HepG2 (cell line): Measurements from ENCODE around the gene CSTB. TPM values are rescaled to one million over a fixed set of nuclear protein-coding genes. Genes with fewer than 3 reads are reported as not detected.

Experiments
- ATAC-seq: fragments of 200-7000 bp; cut with Tn5 transposase; 3 replicates; pipeline ENCODE4 v1.9.1; 2020; ENCODE audit warnings: mild to moderate bottlenecking, moderate library complexity
- BruUV-seq: library from RNA; stranded (reverse); fragments of 400-500 nt; replicated peaks from 2 replicates; lab custom pipeline; 2021; lab: Mats Ljungman, UMichigan
- CTCF ChIA-PET: fragments of 300-600 bp; formaldehyde crosslinking; extraction: SDS; loops from one replicate; lab custom pipeline; 2021; ENCODE audit warnings: low total read pairs, inconsistent platforms, low intra/inter-chr PET ratio; lab: Yijun Ruan, JAX
- POLR2A ChIA-PET: fragments of 350-600 bp; sonication (Branson Sonifier 250); formaldehyde crosslinking; loops from one replicate; lab custom pipeline; 2020; ENCODE audit warnings: antibody characterized with exemption, inconsistent platforms; lab: Yijun Ruan, JAX
- DNase-seq: peaks from one replicate; pipeline ENCODE4 v3.0.0-alpha.2; 2015; ENCODE audit warnings: low spot score
- FAIRE-seq: peaks from 3 replicates; lab custom pipeline; 2011; peaks lifted over from hg19 to GRCh38; lab: Jason Lieb, UNC
- H2AFZ ChIP-seq: one replicate; pipeline ENCODE4 v1.6.1; 2011; ENCODE audit warnings: low read length, inconsistent platforms
- H3K27ac ChIP-seq: fragments of 300-600 bp; 3 replicates; pipeline ENCODE4 v1.8.0; 2011; ENCODE audit warnings: mixed run types, mild to moderate bottlenecking, mixed read lengths, low read length, inconsistent platforms; ENCODE audit not compliant: insufficient read depth; ENCODE audit errors: extremely low read length
- H3K27me3 ChIP-seq, 2 experiments: fragments of 200-600 bp in 1 of 2; 2 replicates in 1 of 2; 3 replicates in 1 of 2; pipeline versions ENCODE4 v1.6.0 to v1.8.0; 2011; ENCODE audit warnings: low read length in 2 of 2, mild to moderate bottlenecking in 2 of 2, moderate library complexity in 2 of 2, inconsistent platforms in 1 of 2; ENCODE audit not compliant: insufficient read depth in 2 of 2, control insufficient read depth in 1 of 2
- H3K36me3 ChIP-seq, 2 experiments: fragments of 200-600 bp in 1 of 2; replicated peaks in 1 of 2; 2 replicates in 1 of 2; 3 replicates in 1 of 2; pipeline versions ENCODE4 v1.5.1 to v1.8.0; 2011; ENCODE audit warnings: low read length in 2 of 2, inconsistent platforms in 1 of 2; ENCODE audit not compliant: insufficient read depth in 2 of 2, control insufficient read depth in 1 of 2
- H3K4me1 ChIP-seq: 2 replicates; pipeline ENCODE4 v1.5.1; 2012; ENCODE audit warnings: low read length, inconsistent platforms; ENCODE audit not compliant: insufficient read depth
- H3K4me2 ChIP-seq: 2 replicates; pipeline ENCODE4 v1.6.0; 2011; ENCODE audit warnings: low read depth, low read length, inconsistent platforms
- H3K4me3 ChIP-seq, 3 experiments: fragments of 200-600 bp in 1 of 3; sonication (generic), shearing (Covaris generic) in 1 of 3; replicated peaks in 1 of 3; 2 replicates each; pipeline ENCODE4 v1.5.1; 2011 to 2016; ENCODE audit warnings: low read length in 3 of 3, inconsistent platforms in 2 of 3, low read depth in 2 of 3, mild to moderate bottlenecking in 2 of 3, control low read depth in 1 of 3, mixed read lengths in 1 of 3; ENCODE audit not compliant: insufficient read depth in 1 of 3
- H3K79me2 ChIP-seq: one replicate; pipeline ENCODE4 v1.6.1; 2011; ENCODE audit warnings: low read length, inconsistent platforms; ENCODE audit not compliant: insufficient read depth
- H3K9ac ChIP-seq: 2 replicates; pipeline ENCODE4 v1.6.0; 2011; ENCODE audit warnings: mild to moderate bottlenecking, low read depth, low read length, inconsistent platforms; ENCODE audit not compliant: insufficient read depth
- H3K9me3 ChIP-seq: 2 replicates; pipeline ENCODE4 v1.5.1; 2012; ENCODE audit warnings: mild to moderate bottlenecking, low read length
- H4K20me1 ChIP-seq: 2 replicates; pipeline ENCODE4 v1.6.0; 2011; ENCODE audit warnings: inconsistent platforms, mild to moderate bottlenecking, low read length, moderate library complexity; ENCODE audit not compliant: insufficient read depth
- AHR ChIP-seq: IDR thresholded peaks from 2 replicates; pipeline ENCODE4 v1.6.1; 2018; ENCODE audit warnings: missing genetic modification reagents, missing compliant biosample characterization
- CHD2 ChIP-seq: IDR thresholded peaks from 2 replicates; pipeline ENCODE4 v1.6.1; 2011; ENCODE audit warnings: low read depth, low read length, improper control_type of control experiment
- CREBL2 ChIP-seq: sonication (generic); formaldehyde crosslinking; IDR thresholded peaks from 2 replicates; pipeline ENCODE4 v1.8.1; 2023; ENCODE audit warnings: missing genetic modification reagents, mild to moderate bottlenecking, borderline replicate concordance
- CSRNP1 ChIP-seq: sonication (generic); formaldehyde crosslinking; IDR thresholded peaks from 2 replicates; pipeline ENCODE4 v1.8.1; 2023; ENCODE audit warnings: mild to moderate bottlenecking, missing genetic modification reagents
- LCORL ChIP-seq, 2 experiments: fragments of 450-650 bp in 1 of 2; sonication (generic) in 1 of 2; formaldehyde crosslinking in 1 of 2; IDR thresholded peaks; 2 replicates each; pipeline versions ENCODE4 v1.5.0 to v1.6.1; 2017 to 2020; ENCODE audit warnings: antibody characterized with exemption in 1 of 2, missing genetic modification reagents in 1 of 2
- MED1 ChIP-seq: sonication (generic); formaldehyde crosslinking; IDR thresholded peaks from 2 replicates; pipeline ENCODE4 v1.4.0; 2020; ENCODE audit warnings: missing genetic modification reagents
- ZFX ChIP-seq: sonication (generic); formaldehyde crosslinking; IDR thresholded peaks from 2 replicates; pipeline ENCODE4 v1.4.0; 2020; ENCODE audit warnings: mild to moderate bottlenecking, low read depth, missing genetic modification reagents, moderate library complexity
- ZKSCAN1 ChIP-seq: fragments of 150-350 bp; IDR thresholded peaks from 2 replicates; pipeline ENCODE4 v1.6.1; 2014; ENCODE audit warnings: low read length
- ZNF124 ChIP-seq: sonication (generic); formaldehyde crosslinking; IDR thresholded peaks from 2 replicates; pipeline ENCODE4 v1.4.0; 2020; ENCODE audit warnings: missing genetic modification reagents
- ZNF280D ChIP-seq: sonication (generic); formaldehyde crosslinking; IDR thresholded peaks from 2 replicates; pipeline ENCODE4 v1.5.1; 2020; ENCODE audit warnings: mild to moderate bottlenecking, missing genetic modification reagents
- ZNF577 ChIP-seq: sonication (generic); formaldehyde crosslinking; IDR thresholded peaks from 2 replicates; pipeline ENCODE4 v1.4.0; 2020; ENCODE audit warnings: mild to moderate bottlenecking, low read depth, missing genetic modification reagents, borderline replicate concordance
- ZNF710 ChIP-seq: sonication (generic); formaldehyde crosslinking; IDR thresholded peaks from 2 replicates; pipeline ENCODE4 v1.5.0; 2020; ENCODE audit warnings: mild to moderate bottlenecking, missing genetic modification reagents, borderline replicate concordance
- ZNF761 ChIP-seq: sonication (generic); formaldehyde crosslinking; conservative IDR thresholded peaks from 2 replicates; pipeline ENCODE4 v1.4.0; 2020; ENCODE audit warnings: mild to moderate bottlenecking, missing genetic modification reagents
- ZNF792 ChIP-seq: IDR thresholded peaks from 2 replicates; pipeline ENCODE4 v1.6.1; 2016
- ZSCAN29 ChIP-seq: sonication (generic); formaldehyde crosslinking; conservative IDR thresholded peaks from 2 replicates; pipeline ENCODE4 v1.4.0; 2020; ENCODE audit warnings: mild to moderate bottlenecking, missing genetic modification reagents
- WGBS: methylation state at CpG from one replicate; pipeline ENCODE4 v1.1.6; 2017; ENCODE audit warnings: low lambda C conversion rate; 5-methylcytosine and 5-hydroxymethylcytosine counted together
- in situ Hi-C: cut with HindIII; loops from 2 replicates; pipeline ENCODE4 v1.10.0; 2017; ENCODE audit warnings: low pct_unique_long_range_greater_than_20kb; ENCODE audit not compliant: extremely low pct_ligation_motif_present
- intact Hi-C: fragments of 100-400 bp; cut with micrococcal nuclease; formaldehyde crosslinking; loops from one replicate; pipeline ENCODE4 v1.10.0; 2022; ENCODE audit not compliant: unreplicated experiment
- polyA plus RNA-seq, 8 experiments: library from polyadenylated mRNA; depleted of rRNA in 3 of 8; stranded (reverse) in 7 of 8; unstranded in 1 of 8; fragments of >200 nt; fragmentation: Illumina TruSeq in 4 of 8; extraction: Trizol in 4 of 8; gene quantifications; 2 replicates each; pipeline versions ENCODE4 v1.2.1 to v1.2.3, GENCODE V29; 2011 to 2016; ENCODE audit warnings: low read depth in 4 of 8, missing spikeins in 1 of 8, mixed read lengths in 1 of 8; ENCODE audit not compliant: insufficient read depth in 1 of 8
- total RNA-seq, 5 experiments: library from RNA; depleted of rRNA; stranded (reverse); fragments of >200 nt; fragmentation: Illumina TruSeq; extraction: Trizol; gene quantifications; 2 replicates each; pipeline ENCODE4 v1.2.3, GENCODE V29; 2016; ENCODE audit warnings: low read depth in 1 of 5

Gene CSTB
- total and polyA plus RNA-seq, 2 of the 13 experiments (the other 11 are each of a cell fraction or from before 2014, with no cell fraction given), result 11.7 to 94.1 TPM

GRCh38 chr21:43783098-43783700 is 7.1 kb upstream of the CSTB start:
- Histone ChIP-seq H3K27ac (peak overlapping the region; percentile 76), H3K36me3 (no peaks in the 10 kb centered on the region), H3K9ac (peak overlapping the region; percentile 19; the same call in 1 of the 2 replicates), H3K27me3 (no peaks in the 10 kb centered on the region), H2AFZ (no peak overlapping the region), H4K20me1 (no peaks in the 10 kb centered on the region), H3K4me2 (peak overlapping the region; percentile 62), H3K4me3 (peak overlapping the region in 2 of 3 experiments; percentile 23 to 41; a peak in 3 of 6 replicates), H3K79me2 (no peaks in the 10 kb centered on the region), H3K9me3 (no peaks in the 10 kb centered on the region), H3K4me1 (peaks cover 66% of the 10 kb centered on the region)
- POLR2A ChIA-PET, result interaction anchor here (0.7 to 1.6 kb wide), 3 partner anchors 9 to 55 kb away, joined by 3 to 18 read pairs (median 4); no protein-coding TSS in a partner anchor
- FAIRE-seq (peak; percentile 100), ATAC-seq (peak; percentile 87), DNase-seq (peak; percentile 96)
- in situ Hi-C loops, result no loop called here
- 10% methylated on average over 17 of the region's 17 CpGs for WGBS
- intact Hi-C loops, result no loop called here
- CTCF ChIA-PET, result no interaction called here
- BruUV-seq, result no TSS peak
- TF ChIP-seq CREBL2 (CRISPR knock-in tag), result no peak
- TF ChIP-seq ZKSCAN1, result peak; percentile 77; the same call in 1 of the 2 replicates
- no peak for TF ChIP-seq LCORL (IDR thresholded peaks at IDR 0.05)
- TF ChIP-seq LCORL (CRISPR knock-in tag; IDR thresholded peaks at IDR 0.05), result peak; percentile 98
- no peak for TF ChIP-seq ZNF761 (CRISPR knock-in tag)
- TF ChIP-seq ZSCAN29 (CRISPR knock-in tag), result no peak
- no peak for TF ChIP-seq ZNF577
- TF ChIP-seq AHR (CRISPR knock-in tag), result peak; percentile 81; the same call in 1 of the 2 replicates
- TF ChIP-seq CHD2, result no peak
- peak; percentile 79 for TF ChIP-seq ZFX (CRISPR knock-in tag)
- TF ChIP-seq ZNF124 (CRISPR knock-in tag), result 0 out of 2 replicates have a peak, but pooled peaks have one; percentile 57
- TF ChIP-seq ZNF710 (CRISPR knock-in tag), result peak; percentile 88
- peak; percentile 98 for TF ChIP-seq MED1
- TF ChIP-seq ZNF792, result peak; percentile 93
- peak; percentile 87 for TF ChIP-seq CSRNP1 (CRISPR knock-in tag)
- peak; percentile 96 for TF ChIP-seq ZNF280D
